ENCODE data around the gene FRAT2.

DNA sequence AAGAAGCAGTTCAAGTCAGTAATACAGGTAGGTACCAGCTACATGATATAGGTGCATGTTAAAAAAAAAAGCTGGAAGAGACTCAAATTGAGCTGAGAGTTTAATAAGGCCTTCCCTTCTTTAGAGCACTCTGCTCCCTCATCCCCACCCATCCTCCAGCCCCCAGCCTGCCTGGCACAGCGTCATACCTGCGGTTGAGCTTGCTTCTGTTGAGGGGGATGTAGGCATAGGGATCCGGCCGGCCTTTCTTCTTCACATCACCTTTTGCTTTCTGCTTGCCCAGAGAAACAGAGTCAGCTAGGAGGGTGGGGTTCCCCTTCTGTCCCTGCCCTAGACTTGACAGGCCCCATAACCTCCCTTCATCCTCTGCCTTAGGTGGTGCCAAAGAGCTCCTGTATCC, 23.8 kb upstream of the FRAT2 start:
- TF ChIP-seq, protein P1, sequence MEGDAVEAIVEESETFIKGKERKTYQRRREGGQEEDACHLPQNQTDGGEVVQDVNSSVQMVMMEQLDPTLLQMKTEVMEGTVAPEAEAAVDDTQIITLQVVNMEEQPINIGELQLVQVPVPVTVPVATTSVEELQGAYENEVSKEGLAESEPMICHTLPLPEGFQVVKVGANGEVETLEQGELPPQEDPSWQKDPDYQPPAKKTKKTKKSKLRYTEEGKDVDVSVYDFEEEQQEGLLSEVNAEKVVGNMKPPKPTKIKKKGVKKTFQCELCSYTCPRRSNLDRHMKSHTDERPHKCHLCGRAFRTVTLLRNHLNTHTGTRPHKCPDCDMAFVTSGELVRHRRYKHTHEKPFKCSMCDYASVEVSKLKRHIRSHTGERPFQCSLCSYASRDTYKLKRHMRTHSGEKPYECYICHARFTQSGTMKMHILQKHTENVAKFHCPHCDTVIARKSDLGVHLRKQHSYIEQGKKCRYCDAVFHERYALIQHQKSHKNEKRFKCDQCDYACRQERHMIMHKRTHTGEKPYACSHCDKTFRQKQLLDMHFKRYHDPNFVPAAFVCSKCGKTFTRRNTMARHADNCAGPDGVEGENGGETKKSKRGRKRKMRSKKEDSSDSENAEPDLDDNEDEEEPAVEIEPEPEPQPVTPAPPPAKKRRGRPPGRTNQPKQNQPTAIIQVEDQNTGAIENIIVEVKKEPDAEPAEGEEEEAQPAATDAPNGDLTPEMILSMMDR (IDR thresholded peaks at IDR 0.05; ENCODE audit: low read depth, low read length, missing input control), result no peak
- no peak for TF ChIP-seq JUND (IDR thresholded peaks at IDR 0.05)
- TF ChIP-seq, protein P2, sequence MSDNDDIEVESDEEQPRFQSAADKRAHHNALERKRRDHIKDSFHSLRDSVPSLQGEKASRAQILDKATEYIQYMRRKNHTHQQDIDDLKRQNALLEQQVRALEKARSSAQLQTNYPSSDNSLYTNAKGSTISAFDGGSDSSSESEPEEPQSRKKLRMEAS (IDR thresholded peaks at IDR 0.05), result no peak
